Effector CD4-positive, alpha-beta T cell (primary cell): ENCODE measurements around the gene PRF1.
"Not testable (repeated sequence)": the region's sequence is repeated elsewhere in the genome, so short reads cannot be mapped to it uniquely, and the experiment has no call there.

ENCODE experiments used
- DNase-seq: peaks from one replicate; pipeline ENCODE4 v3.0.0-alpha.2; 2020
- total RNA-seq: gene quantifications from one replicate; lab custom pipeline; 2026; lab: John Stamatoyannopoulos, UW

The PRF1 gene
- total RNA-seq, result 42.8 reads per million, percentile 65 among the genes with 10 or more reads in this experiment

DNA sequence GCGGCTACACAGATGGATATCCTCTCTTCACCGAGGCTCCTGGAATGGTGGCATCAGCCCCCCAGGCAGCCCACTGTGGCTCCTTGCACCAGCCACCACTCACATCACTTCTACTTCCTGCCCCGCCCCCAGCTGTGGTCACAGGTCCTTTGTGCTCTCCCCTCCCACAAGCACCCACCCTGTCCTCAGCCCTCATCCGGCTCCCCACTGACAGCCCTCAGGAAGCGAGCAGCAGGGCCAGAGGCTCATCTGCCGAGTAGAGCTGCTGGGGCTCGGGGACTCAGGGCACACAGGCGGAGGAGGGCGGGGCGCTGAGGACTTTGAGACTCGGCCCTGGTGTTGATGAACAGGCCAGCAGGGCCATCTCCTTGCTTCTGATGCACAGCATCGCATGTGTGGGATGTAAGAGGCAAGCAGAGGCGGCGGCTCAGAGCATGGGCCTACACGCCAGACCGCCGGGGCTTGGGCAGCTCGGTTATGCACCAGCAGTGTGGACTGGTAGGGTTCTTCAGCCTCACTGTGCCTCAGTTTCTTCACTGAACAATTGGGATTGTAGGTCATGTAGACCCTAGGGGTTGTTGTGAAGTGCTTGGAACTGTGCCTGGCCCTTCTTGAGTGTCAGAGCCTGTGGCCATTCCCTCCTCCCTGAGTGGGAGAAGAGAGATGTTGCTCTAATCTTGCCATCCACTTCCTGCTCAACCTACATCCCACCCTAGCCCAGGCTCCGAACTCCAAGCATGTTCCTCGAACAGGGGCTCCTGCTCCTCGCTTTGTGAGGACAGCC, at the start of gene PRF1:
Gene PRF1, minus strand, starts transcription at position 77 of the 784 bp plus-strand sequence. CDS start 1,839 bp downstream, outside the sequence.
- peak; percentile 58 for DNase-seq

DNA sequence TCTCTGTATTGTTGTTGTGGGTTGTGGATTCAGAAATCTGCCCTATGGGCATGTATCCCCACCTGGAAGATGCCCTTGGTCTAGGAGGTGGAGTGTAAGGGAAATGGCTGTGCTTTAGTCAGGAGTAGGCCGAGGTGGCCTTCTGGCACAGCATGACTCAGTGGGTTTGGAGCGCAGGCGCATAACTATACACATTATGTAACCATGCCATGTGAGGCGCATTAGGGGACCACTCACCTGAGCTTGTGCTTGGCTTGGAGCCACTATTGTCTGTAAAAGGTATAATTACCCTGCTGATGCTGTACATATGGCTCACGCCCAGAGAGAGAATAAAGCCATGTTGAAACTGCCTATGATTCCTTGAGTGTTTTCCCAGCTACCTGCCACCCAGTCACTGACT, 49.1 kb upstream of the PRF1 start:
- DNase-seq, result no peak

DNA sequence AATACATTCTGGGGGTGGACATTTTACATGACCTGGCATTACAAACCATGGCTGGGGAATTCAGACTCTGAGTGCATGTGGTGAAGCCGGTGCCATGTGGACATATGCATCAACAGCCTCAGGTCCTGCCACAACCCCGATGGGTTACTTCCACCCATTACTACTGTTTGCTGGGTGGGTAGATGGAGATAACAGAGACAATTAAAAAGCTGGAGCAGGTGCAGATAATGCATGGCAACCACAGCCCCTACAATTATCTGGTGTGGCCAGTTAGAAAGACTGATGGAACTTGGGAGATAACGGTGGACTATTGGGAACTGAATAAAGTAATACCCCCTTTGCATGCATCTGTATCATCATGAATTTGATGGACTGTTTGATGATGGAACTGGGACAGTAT, 48.2 kb upstream of the PRF1 start:
- DNase-seq, result no peak

DNA sequence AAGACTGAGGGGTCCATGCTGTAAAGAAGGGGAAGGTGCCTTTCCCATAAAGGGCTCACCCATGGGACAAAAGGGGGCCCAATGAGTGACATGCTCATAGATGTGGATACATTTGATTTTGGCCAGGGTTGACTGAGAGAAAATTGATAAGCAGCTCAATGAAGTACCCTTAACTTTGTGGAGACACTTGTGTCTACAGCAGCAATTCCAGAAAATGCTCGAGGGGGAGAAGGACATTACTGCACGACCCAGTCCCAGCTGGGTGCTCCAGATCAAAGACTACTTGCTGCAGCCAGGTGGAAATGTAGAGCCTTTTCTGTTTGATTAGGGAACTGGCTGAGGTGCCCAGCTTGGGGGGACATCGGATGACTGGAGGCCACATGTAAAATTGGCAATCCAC, 47.6 kb upstream of the PRF1 start:
- DNase-seq, result no peak

DNA sequence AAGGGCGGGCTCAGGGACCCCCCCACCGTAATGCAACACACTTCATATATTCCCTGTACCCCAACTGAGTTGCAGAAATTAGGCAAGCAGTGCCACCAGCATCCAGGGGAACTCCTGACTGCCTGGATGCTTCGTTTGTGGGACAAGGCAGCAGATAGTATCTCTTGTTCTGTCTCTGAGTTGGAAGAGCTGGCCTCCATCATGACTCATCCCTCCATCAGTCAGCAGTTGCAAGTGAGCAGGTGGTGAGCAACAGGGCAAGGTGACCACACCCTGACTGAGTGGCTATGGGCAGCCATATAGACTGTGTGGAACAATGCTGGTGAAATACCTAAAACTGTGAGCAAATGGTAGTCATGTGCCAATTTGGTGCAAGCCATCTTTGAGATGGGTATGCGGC, 47.0 kb upstream of the PRF1 start:
- no peak for DNase-seq

DNA sequence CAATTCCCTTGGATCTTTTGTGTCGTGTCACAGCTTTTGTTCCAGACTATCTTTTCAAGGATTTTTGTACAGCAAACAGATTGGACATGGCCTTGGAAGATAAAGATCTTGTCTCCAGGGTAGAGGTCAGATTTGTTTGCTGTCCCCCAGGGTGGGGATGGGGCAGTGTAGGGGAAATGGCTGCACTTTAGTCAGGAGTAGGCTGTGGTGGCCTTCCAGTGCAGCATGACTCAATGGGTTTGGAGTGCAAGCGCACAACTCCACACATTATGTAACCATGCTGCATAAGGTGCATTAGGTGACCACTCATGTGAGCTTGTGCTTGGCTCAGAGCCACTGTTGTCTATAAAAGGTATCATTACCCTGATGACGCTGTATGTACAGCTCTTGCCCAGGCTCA, 45.9 kb upstream of the PRF1 start:
- DNase-seq, result no peak

DNA sequence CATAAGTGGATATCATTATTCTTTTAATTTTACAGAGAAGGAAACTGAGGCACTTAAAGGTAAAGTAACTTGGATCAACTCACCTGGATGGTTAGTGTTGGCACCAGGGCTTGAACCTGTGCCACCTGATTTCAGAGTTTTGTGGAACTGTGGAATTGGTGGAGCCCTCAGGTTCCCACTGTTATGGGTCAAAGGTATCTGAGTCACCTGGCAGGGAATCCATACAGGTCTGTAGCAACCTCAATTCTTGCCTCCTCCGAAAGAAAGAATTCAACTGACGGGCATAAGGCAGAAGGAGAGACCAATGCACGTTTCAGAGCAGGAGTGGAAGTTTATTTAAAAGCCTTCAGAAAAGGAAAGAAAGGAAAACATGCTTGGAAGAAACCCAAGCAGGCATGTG, 44.5 kb upstream of the PRF1 start:
- DNase-seq, result no peak

DNA sequence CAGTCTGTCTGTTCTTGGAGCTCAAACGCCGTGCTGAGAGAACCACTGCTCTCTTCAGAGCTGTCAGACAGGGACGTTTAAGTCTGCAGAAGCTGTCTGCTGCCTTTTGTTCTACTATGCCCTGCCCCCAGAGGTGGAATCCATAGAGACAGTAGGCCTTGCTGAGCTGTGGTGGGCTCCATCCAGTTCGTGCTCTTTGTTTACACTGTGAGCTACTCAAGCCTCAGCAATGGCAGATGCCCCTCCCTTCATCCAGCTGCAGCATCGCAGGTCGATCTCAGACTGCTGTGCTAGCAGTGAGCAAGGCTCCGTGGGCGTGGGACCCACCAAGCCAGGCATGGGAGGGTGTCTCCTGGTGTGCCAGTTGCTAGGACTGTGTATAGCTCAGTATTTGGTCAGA, 42.4 kb upstream of the PRF1 start:
- not testable (repeated sequence) for DNase-seq

DNA sequence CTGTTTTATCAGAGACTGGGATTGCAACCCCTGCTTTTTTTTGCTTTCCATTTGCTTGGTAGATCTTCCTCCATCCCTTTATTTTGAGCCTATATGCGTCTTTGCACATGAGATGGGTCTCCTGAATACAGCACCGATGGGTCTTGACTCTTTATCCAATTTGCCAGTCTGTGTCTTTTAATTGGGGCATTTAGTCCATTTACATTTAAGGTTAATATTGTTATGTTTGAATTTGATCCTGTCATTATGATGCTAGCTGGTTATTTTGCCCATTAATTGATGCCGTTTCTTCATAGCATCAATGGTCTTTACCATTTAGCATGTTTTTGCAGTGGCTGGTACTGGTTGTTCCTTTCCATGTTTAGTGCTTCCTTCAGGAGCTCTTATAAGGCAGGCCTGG, 40.7 kb upstream of the PRF1 start:
- not testable (repeated sequence) for DNase-seq

DNA sequence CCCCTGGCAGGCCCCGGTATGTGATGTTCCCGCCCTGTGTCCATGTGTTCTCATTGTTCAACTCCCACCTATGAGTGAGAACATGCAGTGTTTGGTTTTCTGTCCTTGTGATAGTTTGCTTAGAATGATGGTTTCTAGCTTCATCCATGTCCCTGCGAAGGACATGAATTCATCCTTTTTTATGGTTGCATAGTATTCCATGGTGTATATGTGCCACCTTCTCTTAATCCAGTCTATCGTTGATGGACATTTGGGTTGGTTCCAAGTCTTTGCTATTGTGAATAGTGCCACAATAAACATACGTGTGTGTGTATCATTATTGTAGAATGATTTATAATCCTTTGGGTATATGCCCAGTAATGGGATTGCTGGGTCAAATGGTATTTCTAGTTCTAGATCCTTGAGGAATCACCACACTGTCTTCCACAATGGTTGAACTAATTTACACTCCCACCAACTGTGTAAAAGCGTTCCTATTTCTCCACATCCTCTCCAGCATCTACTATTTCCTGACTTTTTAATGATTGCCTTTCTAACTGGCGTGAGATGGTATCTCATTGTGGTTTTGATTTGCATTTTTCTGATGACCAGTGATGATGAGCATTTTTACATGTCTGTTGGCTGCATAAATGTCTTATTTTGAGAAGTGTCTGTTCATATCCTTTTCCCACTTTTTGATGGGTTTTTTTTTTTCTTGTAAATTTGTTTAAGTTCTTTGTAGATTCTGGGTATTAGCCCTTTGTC, 37.3 kb upstream of the PRF1 start:
- DNase-seq, result not testable (repeated sequence)

DNA sequence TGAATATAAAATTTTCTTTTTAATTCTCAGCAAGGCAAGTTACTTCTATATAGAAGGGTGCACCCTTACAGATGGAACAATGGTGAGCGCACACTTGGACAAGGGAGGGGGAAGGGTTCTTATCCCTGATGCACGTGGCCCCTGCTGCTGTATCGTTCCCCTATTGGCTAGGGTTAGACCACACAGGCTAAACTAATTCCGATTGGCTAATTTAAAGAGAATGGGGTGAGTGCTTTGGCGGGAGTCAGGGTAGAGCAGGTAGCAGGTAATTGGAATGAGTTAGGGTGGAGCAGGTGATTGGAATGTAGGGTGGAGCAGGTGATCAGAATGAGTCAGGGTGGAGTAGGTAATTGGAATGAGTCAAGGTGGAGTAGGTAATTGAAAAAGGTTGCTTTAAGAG, 32.0 kb upstream of the PRF1 start:
- DNase-seq, result not testable (repeated sequence)

DNA sequence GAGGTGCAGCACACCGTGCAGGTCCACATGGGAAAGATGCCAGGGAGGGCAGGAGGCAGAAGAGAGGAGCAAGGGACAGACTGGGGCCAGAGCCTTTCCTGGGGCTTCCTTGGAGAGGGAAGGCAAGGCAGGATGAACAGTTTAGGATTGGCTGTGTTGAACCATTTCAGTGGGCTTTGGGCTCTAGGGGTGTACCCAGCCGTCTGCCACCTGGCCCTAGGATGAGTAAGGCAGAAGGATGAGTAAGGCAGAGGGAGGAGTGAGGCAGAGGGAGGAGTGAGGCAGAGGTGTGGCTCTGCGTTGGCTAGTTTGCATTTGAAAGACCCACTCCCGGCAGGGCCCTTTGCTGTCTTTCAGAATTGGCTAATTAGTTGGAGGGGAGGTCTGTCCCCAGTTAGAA, 31.5 kb upstream of the PRF1 start:
- no peak for DNase-seq

DNA sequence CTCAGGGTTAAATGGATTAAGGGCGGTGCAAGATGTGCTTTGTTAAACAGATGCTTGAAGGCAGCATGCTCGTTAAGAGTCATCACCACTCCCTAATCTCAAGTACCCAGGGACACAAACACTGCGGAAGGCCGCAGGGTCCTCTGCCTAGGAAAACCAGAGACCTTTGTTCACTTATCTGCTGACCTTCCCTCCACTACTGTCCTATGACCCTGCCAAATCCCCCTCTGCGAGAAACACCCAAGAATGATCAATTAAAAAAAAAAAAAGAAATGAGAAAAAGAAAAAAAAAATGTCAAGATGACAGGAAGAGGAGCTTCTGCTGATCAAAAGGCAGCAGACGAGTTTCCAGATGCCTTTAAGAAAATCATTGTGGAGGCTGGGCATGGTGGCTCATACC, 29.2 kb upstream of the PRF1 start:
- not testable (repeated sequence) for DNase-seq

DNA sequence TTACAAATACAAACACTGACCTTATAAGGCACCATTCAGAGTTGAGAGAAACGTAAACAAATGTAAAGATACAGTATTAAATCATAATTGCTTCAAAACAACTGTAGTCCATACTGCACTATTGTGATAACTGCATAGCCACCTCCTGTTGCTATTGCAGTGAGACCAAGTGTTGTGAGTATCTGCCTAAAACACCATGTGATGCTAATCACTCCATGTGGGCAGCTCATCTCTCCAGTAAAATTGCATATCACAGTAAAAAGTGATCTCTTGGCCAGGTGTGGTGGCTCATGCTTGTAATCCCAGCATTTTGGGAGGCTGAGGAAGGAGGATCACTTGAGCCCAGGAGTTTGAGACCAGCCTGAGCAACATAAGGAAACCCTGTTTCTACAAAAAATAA, 26.8 kb upstream of the PRF1 start:
- no peak for DNase-seq

DNA sequence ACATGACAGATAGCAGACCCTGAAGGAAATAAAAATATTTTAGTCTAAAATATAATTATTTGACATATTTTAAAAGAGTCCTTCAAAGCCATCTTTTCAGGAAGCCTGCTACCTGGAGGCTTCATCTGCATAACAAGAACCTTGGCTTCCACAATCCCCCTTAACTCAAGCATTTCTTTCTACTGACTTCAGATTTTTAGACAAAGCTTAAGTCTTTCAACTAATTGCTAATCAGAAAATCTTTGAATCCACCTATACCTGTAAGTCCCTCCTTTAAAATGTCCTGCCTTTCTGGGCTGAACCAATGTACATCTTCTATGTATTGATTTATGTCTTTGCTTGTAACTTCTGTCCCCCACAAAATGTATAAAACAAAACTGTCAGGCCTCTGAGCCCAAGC, 23.5 kb upstream of the PRF1 start:
- DNase-seq, result no peak

DNA sequence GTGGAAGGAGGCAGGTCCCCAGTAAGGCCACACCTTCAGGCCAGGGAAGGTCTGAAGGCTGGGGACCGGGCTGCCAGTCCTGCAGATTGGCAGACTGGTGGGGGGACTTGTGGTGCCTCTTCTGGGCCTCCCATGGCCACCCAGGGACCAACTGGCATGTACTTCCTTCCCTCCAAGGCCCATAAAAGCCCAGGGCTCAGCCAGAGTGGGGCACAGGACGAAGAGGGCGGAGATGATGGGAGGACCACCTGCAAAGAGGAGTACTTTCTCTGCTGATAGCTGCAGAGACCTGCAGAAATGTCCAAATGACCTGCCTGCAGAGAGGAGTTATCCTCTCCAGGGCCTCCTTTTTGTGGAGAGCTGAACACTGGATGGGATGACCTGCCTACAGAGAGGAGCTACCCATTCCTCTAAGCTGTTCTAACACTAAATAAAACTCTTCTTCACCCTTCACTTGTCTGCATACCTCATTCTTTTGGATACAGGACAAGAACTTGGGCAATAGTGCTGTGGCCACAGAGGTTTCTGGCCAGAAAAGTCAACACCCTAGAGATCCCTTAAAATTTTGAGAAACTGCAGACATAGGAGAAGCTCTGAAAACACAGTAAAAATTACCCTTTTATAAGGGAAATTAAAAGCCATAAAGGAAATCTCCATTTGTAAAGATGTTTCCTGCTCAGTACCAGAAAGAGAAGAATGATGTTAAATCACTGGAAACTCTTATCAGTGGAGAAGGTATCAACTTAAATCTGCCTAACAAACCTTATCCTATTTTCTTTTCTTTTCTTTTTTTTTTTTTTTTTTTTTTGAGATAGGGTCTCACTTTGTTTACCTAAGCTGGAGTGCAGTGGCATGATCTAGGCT, 20.7 kb upstream of the PRF1 start:
- DNase-seq, result no peak

DNA sequence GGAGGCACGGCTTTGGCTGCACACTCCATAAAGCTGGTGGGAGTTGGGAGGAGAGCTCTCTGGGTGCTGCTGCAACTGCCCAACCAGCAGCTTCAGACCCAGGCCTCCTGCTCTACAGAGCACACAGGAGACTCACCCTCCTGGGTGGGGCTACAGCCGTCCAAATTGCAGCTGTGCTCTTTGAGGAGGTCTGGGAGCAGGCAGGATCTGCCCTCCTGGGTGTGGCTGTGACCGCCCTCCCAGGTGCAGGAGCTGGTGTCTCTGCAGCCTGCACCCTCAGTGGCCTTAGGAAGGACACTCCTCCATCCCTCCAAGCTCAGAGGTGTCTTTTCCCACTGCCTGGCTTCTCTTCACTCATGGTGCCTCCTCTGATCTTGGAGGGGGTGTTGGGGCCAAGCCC, 20.0 kb upstream of the PRF1 start:
- DNase-seq, result no peak

DNA sequence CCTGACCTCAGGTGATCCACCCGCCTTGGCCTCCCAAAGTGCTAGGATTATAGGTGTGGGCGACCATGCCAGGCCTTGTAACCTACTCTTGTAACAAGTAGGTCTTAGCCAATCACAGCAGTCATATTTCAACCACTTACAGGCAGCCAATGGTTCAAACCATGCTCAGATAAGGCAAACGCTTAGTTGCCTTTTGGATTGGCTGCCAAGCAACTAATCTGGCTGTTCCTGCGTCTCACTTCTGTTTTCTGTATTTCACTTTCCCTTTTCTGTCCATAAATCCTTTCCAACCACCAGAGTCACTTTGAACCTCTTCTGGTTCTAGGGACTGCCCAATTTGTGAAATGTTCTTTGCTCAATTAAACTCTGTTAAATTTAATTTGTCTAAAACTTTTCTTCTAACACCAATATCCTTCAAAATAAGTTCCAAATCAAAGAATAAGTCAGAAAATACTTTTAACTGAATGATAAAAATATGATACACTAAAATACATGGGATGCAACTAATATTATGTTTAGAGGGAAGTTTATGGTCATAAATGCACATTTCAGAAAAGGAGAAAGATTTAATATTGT, 19.1 kb upstream of the PRF1 start:
- no peak for DNase-seq

DNA sequence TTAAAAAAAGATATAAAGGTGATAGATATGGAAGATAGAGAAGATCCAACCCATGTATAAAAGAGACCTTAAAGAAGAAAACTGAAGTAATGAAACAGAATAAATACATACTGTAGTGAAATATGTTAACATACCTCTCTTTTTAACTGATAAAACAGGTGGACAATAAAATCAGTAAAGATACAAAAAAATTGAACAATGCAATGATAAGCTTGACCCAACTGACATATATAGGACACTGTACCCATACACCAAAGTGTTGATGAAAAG, 17.4 kb upstream of the PRF1 start:
- DNase-seq, result no peak

DNA sequence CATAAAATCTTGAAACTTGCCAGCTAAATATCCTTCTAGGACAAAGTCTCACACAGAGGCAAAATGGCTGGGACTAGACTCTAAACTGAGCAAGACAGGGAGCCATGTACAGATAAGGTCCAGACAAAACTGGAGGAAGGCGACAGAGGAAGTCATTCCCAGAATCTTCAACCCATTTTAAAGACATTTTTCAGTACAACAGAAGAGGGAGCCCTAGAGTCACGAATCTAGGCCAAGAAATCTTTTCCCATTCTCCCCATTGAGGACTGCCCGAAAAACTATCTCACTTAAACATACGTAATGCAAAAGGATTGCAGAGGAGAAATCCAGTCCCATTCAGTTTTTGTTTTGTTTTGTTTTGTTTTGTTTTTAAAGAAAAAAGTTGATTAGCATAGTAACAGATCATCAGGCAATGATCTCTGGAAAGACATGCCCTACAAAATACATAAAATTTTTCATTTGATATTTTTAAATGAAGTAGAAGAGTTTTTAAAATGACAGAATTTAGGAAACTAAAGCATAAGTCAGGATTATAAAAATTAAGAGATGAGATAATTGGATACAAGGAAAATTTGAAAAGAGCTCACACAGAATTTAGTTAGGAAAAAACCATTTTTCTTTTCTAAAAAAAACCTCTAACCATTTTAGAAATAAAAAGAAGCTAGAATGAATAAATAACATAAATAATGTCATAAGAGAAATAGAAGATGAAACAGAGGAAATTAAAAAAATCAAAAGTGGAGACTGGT, 16.9 kb upstream of the PRF1 start:
- no peak for DNase-seq

DNA sequence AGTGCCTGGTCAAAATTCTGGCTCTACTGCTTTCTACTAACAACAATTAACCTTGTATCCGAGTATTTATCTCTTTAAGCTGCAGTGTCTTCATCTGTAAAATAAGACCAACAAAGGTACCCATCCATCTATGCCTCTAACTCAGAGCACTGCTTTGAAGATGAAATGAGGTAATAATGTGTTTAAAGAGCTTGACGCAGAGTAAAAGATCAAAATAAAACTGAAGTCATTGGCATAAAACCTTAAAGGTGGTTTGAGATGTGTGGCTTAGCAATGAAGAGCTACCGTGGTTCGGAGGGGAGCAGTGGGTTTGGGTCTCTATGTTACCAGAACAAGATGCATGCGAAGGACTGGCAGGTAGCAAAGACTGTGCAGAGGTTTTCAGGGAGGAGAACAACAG, 16.1 kb upstream of the PRF1 start:
- DNase-seq, result no peak

DNA sequence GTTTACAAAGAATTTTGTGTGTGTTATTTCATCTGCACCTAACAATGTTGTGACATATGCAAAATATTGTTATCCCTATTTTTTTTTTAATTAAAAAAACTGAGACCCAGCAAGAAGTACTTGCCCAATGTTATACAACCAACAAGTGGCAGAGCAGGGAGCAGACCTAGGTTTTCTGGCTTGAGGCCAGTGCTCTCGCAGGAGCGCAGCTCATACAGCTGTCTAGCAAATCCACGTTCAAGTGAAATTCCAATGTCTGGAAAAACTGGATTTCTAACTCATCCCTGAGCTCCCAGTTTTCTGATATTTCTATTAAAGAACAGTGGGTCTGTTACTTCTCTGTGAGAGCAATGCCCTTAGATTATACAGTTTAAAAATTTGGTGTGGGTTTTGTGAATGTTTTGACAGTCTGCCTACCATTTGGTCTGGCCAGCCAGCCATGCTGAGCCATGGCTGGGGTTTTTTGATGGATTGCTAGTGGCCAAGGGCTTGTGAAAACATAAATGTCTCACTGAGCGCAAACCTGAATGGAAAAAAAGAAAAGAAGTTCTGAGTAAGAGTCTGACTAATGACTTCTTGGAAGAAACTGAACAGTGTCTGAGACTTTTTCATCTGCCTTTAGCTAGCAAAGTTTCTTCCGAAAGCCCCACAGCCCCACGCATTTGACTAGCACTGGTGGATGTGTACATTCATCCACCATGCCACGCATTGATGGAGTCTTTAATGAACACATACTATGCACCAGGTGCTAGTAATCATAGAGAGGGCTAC, 15.4 kb upstream of the PRF1 start:
- no peak for DNase-seq
